ENCODE measurements around the gene NSMF.

DNA sequence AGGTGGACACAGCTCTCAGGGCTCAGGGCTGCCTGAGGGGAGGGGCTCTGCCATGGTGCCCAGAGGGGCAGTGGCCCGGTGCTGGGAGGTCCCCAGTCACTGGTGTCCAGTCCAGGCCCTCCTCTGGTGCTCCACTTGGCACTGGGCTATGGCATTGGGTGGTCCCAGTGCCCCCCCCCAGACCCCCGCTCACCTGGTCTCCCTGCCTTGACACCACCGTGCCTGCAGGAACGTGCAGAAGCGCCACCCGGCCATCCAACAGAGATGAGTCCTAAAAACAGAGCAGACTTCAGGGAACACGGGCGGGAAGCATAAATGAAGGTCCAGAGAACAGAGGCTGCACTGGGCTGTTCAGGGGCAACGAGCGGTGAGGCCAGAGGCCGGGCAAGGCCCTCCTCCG lies 42.3 kb upstream of the NSMF start:
- TF ChIP-seq POLR2A (IDR thresholded peaks at IDR 0.05; ENCODE audit: low read length) (no peak), GATA1 (IDR thresholded peaks at IDR 0.05; ENCODE audit: low read depth, low read length) (no peak)

Data from erythroblast (primary cell).